HepG2 (cell line): ENCODE results near the gene RING1. TPM values are rescaled to one million over a fixed set of nuclear protein-coding genes. Genes with fewer than 3 reads are reported as not detected.
A peak's percentile ranks its signal among the peaks of the same experiment; 100 is the strongest.

Experiments
- ETV6 ChIP-seq: sonication (generic); formaldehyde crosslinking; conservative IDR thresholded peaks from 2 replicates; pipeline ENCODE4 v1.4.0; 2020; ENCODE audit warnings: missing genetic modification reagents
- FOSL2 ChIP-seq: sonication (generic); formaldehyde crosslinking; IDR thresholded peaks from 2 replicates; pipeline ENCODE4 v1.4.0; 2020; ENCODE audit warnings: missing genetic modification reagents
- HBP1 ChIP-seq: IDR thresholded peaks from 2 replicates; pipeline ENCODE4 v1.6.1; 2016; ENCODE audit warnings: low read depth, control low read depth
- HHEX ChIP-seq: IDR thresholded peaks from 2 replicates; pipeline ENCODE4 v1.6.1; 2016; ENCODE audit warnings: control low read depth
- HINFP ChIP-seq: sonication (generic); formaldehyde crosslinking; IDR thresholded peaks from 2 replicates; pipeline ENCODE4 v1.4.0; 2020; ENCODE audit warnings: low read depth, mild to moderate bottlenecking, missing genetic modification reagents
- IKZF1 ChIP-seq: fragments of 450-650 bp; IDR thresholded peaks from 2 replicates; pipeline ENCODE4 v1.7.1; 2016
- KMT2B ChIP-seq: IDR thresholded peaks from 2 replicates; pipeline ENCODE4 v1.6.1; 2016; ENCODE audit warnings: missing genetic modification reagents, missing compliant biosample characterization
- MED1 ChIP-seq: sonication (generic); formaldehyde crosslinking; IDR thresholded peaks from 2 replicates; pipeline ENCODE4 v1.4.0; 2020; ENCODE audit warnings: missing genetic modification reagents
- MXI1 ChIP-seq: IDR thresholded peaks from 3 replicates; pipeline ENCODE4 v1.6.1; 2012; ENCODE audit warnings: low read depth, low read length, inconsistent platforms, borderline replicate concordance
- RARA ChIP-seq: IDR thresholded peaks from 2 replicates; pipeline ENCODE4 v1.6.1; 2016; ENCODE audit warnings: missing genetic modification reagents, missing compliant biosample characterization
- SRSF9 ChIP-seq: fragments of 200-400 bp; formaldehyde crosslinking; IDR thresholded peaks from 2 replicates; pipeline ENCODE4 v1.6.1; 2018; ENCODE audit warnings: borderline replicate concordance, mild to moderate bottlenecking, low read depth, low read length; ENCODE audit not compliant: insufficient read depth, poor library complexity, severe bottlenecking
- TBX2 ChIP-seq: sonication (generic); formaldehyde crosslinking; IDR thresholded peaks from 2 replicates; pipeline ENCODE4 v1.5.0; 2020; ENCODE audit warnings: missing genetic modification reagents, mild to moderate bottlenecking, borderline replicate concordance
- TOPORS ChIP-seq: sonication (generic); formaldehyde crosslinking; IDR thresholded peaks from 2 replicates; pipeline ENCODE4 v1.8.0; 2023; ENCODE audit warnings: mild to moderate bottlenecking, missing genetic modification reagents
- ZBTB20 ChIP-seq: sonication (generic); formaldehyde crosslinking; IDR thresholded peaks from 2 replicates; pipeline ENCODE4 v1.8.1; 2023; ENCODE audit warnings: missing genetic modification reagents, low read depth, mild to moderate bottlenecking, borderline replicate concordance
- ZBTB25 ChIP-seq: IDR thresholded peaks from 2 replicates; pipeline ENCODE4 v1.6.1; 2018; ENCODE audit warnings: missing genetic modification reagents
- ZMAT3 ChIP-seq: sonication (generic); formaldehyde crosslinking; conservative IDR thresholded peaks from 2 replicates; pipeline ENCODE4 v1.7.0; 2021; ENCODE audit warnings: missing genetic modification reagents
- ZNF234 ChIP-seq: sonication (generic); formaldehyde crosslinking; conservative IDR thresholded peaks from 2 replicates; pipeline ENCODE4 v1.5.1; 2020; ENCODE audit warnings: mild to moderate bottlenecking, missing genetic modification reagents
- ZNF343 ChIP-seq: sonication (generic); formaldehyde crosslinking; IDR thresholded peaks from 2 replicates; pipeline ENCODE4 v1.4.0; 2020; ENCODE audit warnings: mild to moderate bottlenecking, missing genetic modification reagents
- ZNF350 ChIP-seq: sonication (generic); formaldehyde crosslinking; IDR thresholded peaks from 2 replicates; pipeline ENCODE4 v1.4.0; 2020; ENCODE audit warnings: mild to moderate bottlenecking, low read depth, missing genetic modification reagents, borderline replicate concordance
- ZNF770 ChIP-seq: sonication (generic); formaldehyde crosslinking; IDR thresholded peaks from 2 replicates; pipeline ENCODE4 v1.5.0; 2020; ENCODE audit warnings: mild to moderate bottlenecking, missing genetic modification reagents
- polyA plus RNA-seq, 8 experiments: library from polyadenylated mRNA; depleted of rRNA in 3 of 8; stranded (reverse) in 7 of 8; unstranded in 1 of 8; fragments of >200 nt; fragmentation: Illumina TruSeq in 4 of 8; extraction: Trizol in 4 of 8; gene quantifications; 2 replicates each; pipeline versions ENCODE4 v1.2.1 to v1.2.3, GENCODE V29; 2011 to 2016; ENCODE audit warnings: low read depth in 4 of 8, missing spikeins in 1 of 8, mixed read lengths in 1 of 8; ENCODE audit not compliant: insufficient read depth in 1 of 8
- total RNA-seq, 5 experiments: library from RNA; depleted of rRNA; stranded (reverse); fragments of >200 nt; fragmentation: Illumina TruSeq; extraction: Trizol; gene quantifications; 2 replicates each; pipeline ENCODE4 v1.2.3, GENCODE V29; 2016; ENCODE audit warnings: low read depth in 1 of 5

RING1 gene
- total and polyA plus RNA-seq, 2 of the 13 experiments (the other 11 are each of a cell fraction or from before 2014, with no cell fraction given), result 23.9 to 33.6 TPM

- TF ChIP-seq ZNF770 (CRISPR knock-in tag), result no peak
- peak; percentile 64; the same call in 1 of the 2 replicates for TF ChIP-seq ZBTB20 (CRISPR knock-in tag)
- TF ChIP-seq TOPORS (CRISPR knock-in tag), result peak; percentile 49; the same call in 1 of the 2 replicates
- TF ChIP-seq ZNF343 (CRISPR knock-in tag), result no peak
- peak; percentile 81; the same call in 1 of the 2 replicates for TF ChIP-seq HBP1 (CRISPR knock-in tag)
- no peak for TF ChIP-seq ZNF350 (CRISPR knock-in tag)
- peak; percentile 71; the same call in 1 of the 2 replicates for TF ChIP-seq HINFP (CRISPR knock-in tag)
- 0 out of 2 replicates have a peak, but pooled peaks have one; percentile 47 for TF ChIP-seq ZMAT3 (CRISPR knock-in tag)
- no peak for TF ChIP-seq IKZF1
- peak; percentile 61 for TF ChIP-seq ZBTB25 (CRISPR knock-in tag)
- TF ChIP-seq SRSF9, result no peak
- peak; percentile 80; the same call in 1 of the 2 replicates for TF ChIP-seq MED1 (CRISPR knock-in tag)
- peak; percentile 69; the same call in 1 of the 3 replicates for TF ChIP-seq MXI1
- peak; percentile 64; the same call in 1 of the 2 replicates for TF ChIP-seq FOSL2 (CRISPR knock-in tag)
- no peak for TF ChIP-seq HHEX (CRISPR knock-in tag)
- TF ChIP-seq ZNF234 (CRISPR knock-in tag), result peak; percentile 67; the same call in 1 of the 2 replicates
- TF ChIP-seq ETV6, result 0 out of 2 replicates have a peak, but pooled peaks have one; percentile 52
- peak; percentile 61; the same call in 1 of the 2 replicates for TF ChIP-seq TBX2 (CRISPR knock-in tag)
- peak; percentile 91 for TF ChIP-seq KMT2B (CRISPR knock-in tag)
- peak; percentile 48 for TF ChIP-seq RARA (CRISPR knock-in tag)
Observed at GRCh38 chr6:33208091-33208967, at the start of gene RING1 (continued).
